ENCODE results near the gene GPRIN3.

The GPRIN3 gene

DNA sequence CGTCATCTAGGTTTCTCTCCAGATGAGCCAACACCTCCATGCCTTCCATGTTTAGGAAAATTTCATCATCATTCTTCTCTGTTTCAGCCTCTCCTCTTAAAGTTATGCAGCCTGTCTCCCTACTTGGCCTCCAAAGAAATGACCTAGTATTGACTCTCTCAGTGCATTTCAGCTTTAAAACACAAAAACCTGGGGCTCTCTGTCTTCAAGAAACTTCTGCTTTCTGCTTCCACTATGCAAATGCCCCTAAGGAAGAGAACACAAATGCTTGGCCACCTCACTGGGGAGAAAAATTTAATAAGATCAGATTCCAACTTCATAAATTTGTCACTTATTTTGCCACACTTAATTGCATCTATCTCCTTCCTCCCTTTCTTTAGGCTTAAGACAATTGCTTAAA, 93.3 kb downstream of the GPRIN3 start:
- Histone ChIP-seq H4K20me1 (ENCODE audit: insufficient read depth, low read length) (no peaks in the 10 kb centered on the region), H3K27me3 (ENCODE audit: low read depth, low read length) (no peaks in the 10 kb centered on the region), H3K4me1 (ENCODE audit: low read length) (peaks cover 36% of the 10 kb centered on the region), H3K4me2 (ENCODE audit: low read length) (peak overlapping the region; percentile 35), H3K9ac (ENCODE audit: low read length) (no peak overlapping the region), H3K9me3 (ENCODE audit: insufficient read depth, low read length) (no peaks in the 10 kb centered on the region), H3K36me3 (replicated peaks; ENCODE audit: low read depth, low read length) (no peaks in the 10 kb centered on the region), H3K4me3 (ENCODE audit: low read length) (no peak overlapping the region; the same call in 1 of the 2 replicates), H2AFZ (ENCODE audit: low read depth, low read length) (no peak overlapping the region), H3K79me2 (ENCODE audit: low read length) (no peaks in the 10 kb centered on the region), H3K27ac (ENCODE audit: low read length) (peak overlapping the region; percentile 40; the same call in 1 of the 2 replicates)
- TF ChIP-seq CTCF (IDR thresholded peaks at IDR 0.05; ENCODE audit: low read depth, low read length) (no peak), EZH2phosphoT487 (IDR thresholded peaks at IDR 0.05; ENCODE audit: low read depth) (no peak)

- no peaks in the 10 kb centered on the region for H3K36me3 ChIP-seq (replicated peaks; ENCODE audit: low read depth, low read length)
- H3K4me3 ChIP-seq (ENCODE audit: low read length): no peak overlapping the region
- H3K27ac ChIP-seq (ENCODE audit: low read length): no peak overlapping the region
- peaks cover 35% of the 10 kb centered on the region for H3K4me1 ChIP-seq (ENCODE audit: low read length)
- H4K20me1 ChIP-seq (ENCODE audit: insufficient read depth, low read length): no peaks in the 10 kb centered on the region
- TF ChIP-seq CTCF (IDR thresholded peaks at IDR 0.05; ENCODE audit: low read depth, low read length): no peak
- no peak for TF ChIP-seq EZH2phosphoT487 (IDR thresholded peaks at IDR 0.05; ENCODE audit: low read depth)
- no peaks in the 10 kb centered on the region for H3K79me2 ChIP-seq (ENCODE audit: low read length)
- H3K9me3 ChIP-seq (ENCODE audit: insufficient read depth, low read length): no peaks in the 10 kb centered on the region
- no peak overlapping the region for H3K9ac ChIP-seq (ENCODE audit: low read length)
- no peaks in the 10 kb centered on the region for H3K27me3 ChIP-seq (ENCODE audit: low read depth, low read length)
- H3K4me2 ChIP-seq (ENCODE audit: low read length): no peak overlapping the region
- H2AFZ ChIP-seq (ENCODE audit: low read depth, low read length): no peak overlapping the region
These were observed 94.3 kb downstream of the GPRIN3 start for GRCh38 chr4:89213382-89213701.

- no peaks in the 10 kb centered on the region for H3K79me2 ChIP-seq (ENCODE audit: low read length)
- no peaks in the 10 kb centered on the region for H3K27me3 ChIP-seq (ENCODE audit: low read depth, low read length)
- no peak for TF ChIP-seq EZH2phosphoT487 (IDR thresholded peaks at IDR 0.05; ENCODE audit: low read depth)
- no peak for TF ChIP-seq CTCF (IDR thresholded peaks at IDR 0.05; ENCODE audit: low read depth, low read length)
- no peak overlapping the region for H3K4me3 ChIP-seq (ENCODE audit: low read length)
- peaks cover 32% of the 10 kb centered on the region for H3K4me1 ChIP-seq (ENCODE audit: low read length)
- no peak overlapping the region for H3K9ac ChIP-seq (ENCODE audit: low read length)
- H2AFZ ChIP-seq (ENCODE audit: low read depth, low read length): no peak overlapping the region
- no peak overlapping the region for H3K27ac ChIP-seq (ENCODE audit: low read length)
- H3K36me3 ChIP-seq (replicated peaks; ENCODE audit: low read depth, low read length): no peaks in the 10 kb centered on the region
- no peaks in the 10 kb centered on the region for H3K9me3 ChIP-seq (ENCODE audit: insufficient read depth, low read length)
- H4K20me1 ChIP-seq (ENCODE audit: insufficient read depth, low read length): no peaks in the 10 kb centered on the region
- H3K4me2 ChIP-seq (ENCODE audit: low read length): no peak overlapping the region
These were observed 94.8 kb downstream of the GPRIN3 start for GRCh38 chr4:89212666-89213381.

DNA sequence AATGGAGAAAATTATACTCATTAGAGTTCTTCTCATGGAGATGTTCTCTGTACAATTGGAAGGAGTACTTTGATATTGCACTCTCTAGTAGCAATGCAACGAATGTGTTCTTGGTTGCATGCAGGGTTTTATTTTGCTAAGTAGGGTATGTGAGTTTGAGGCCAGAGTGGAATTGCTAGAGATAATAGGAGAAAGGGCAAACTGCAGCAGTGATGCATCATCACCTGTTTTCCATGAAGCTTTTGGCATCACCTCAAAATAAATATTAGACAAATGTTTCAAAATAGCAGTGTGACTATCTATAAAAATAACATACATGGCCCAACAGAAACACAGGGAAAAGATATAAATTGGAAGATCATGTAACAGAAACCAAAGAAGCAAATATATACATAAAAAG, 103.0 kb downstream of the GPRIN3 start:
- Histone ChIP-seq H3K9ac (ENCODE audit: low read length) (no peak overlapping the region), H3K36me3 (replicated peaks; ENCODE audit: low read depth, low read length) (no peaks in the 10 kb centered on the region), H2AFZ (ENCODE audit: low read depth, low read length) (no peak overlapping the region), H3K27me3 (ENCODE audit: low read depth, low read length) (no peaks in the 10 kb centered on the region), H3K27ac (ENCODE audit: low read length) (no peak overlapping the region), H3K79me2 (ENCODE audit: low read length) (no peaks in the 10 kb centered on the region), H3K4me2 (ENCODE audit: low read length) (no peak overlapping the region), H3K9me3 (ENCODE audit: insufficient read depth, low read length) (no peaks in the 10 kb centered on the region), H3K4me3 (ENCODE audit: low read length) (no peak overlapping the region), H3K4me1 (ENCODE audit: low read length) (no peaks in the 10 kb centered on the region), H4K20me1 (ENCODE audit: insufficient read depth, low read length) (no peaks in the 10 kb centered on the region)
- no peak for TF ChIP-seq EZH2phosphoT487 (IDR thresholded peaks at IDR 0.05; ENCODE audit: low read depth)
- TF ChIP-seq CTCF (IDR thresholded peaks at IDR 0.05; ENCODE audit: low read depth, low read length): no peak

Data from OCI-LY3 (cell line).